Sciatic nerve (tissue), 2 donors: Measurements from ENCODE around the gene COG3. TPM values are rescaled to one million over a fixed set of nuclear protein-coding genes. Genes with fewer than 3 reads are reported as not detected.

Experiments
- ATAC-seq: fragments of 200-7000 bp; cut with Tn5 transposase; one replicate; pipeline ENCODE4 v1.9.1; 2020; ENCODE audit warnings: mild to moderate bottlenecking, moderate library complexity
- DNase-seq: peaks from one replicate; pipeline ENCODE4 v3.0.0-alpha.2; 2020; ENCODE audit warnings: low spot score
- intact Hi-C: fragments of 100-400 bp; cut with DNase I; formaldehyde crosslinking; loops from one replicate; pipeline ENCODE4 v1.14.2; 2022
- total RNA-seq: library from RNA; stranded (reverse); fragmentation: NEBNext Ultra II Directional; extraction: Animal tissue kit (Norgen Biotek cat#: 25700); gene quantifications from one replicate; pipeline ENCODE4 v1.2.1, GENCODE V29; 2021
- donor health status: DM: no; HTN: no; CAD: no.
- donor health status: DM: no; HTN: no; CAD: no.

Gene COG3
- total RNA-seq, 1 donor from 2014 or later: 34.4 TPM

- ATAC-seq (no peak), DNase-seq (no peak)
- intact Hi-C loops: no loop called here
These were observed 32.2 kb downstream of the COG3 start for GRCh38 chr13:45496942-45497341.

GRCh38 chr13:45500492-45501174 is 35.9 kb downstream of the COG3 start:
- ATAC-seq (peak; percentile 85), DNase-seq (no peak)
- intact Hi-C loops: no loop called here

DNA sequence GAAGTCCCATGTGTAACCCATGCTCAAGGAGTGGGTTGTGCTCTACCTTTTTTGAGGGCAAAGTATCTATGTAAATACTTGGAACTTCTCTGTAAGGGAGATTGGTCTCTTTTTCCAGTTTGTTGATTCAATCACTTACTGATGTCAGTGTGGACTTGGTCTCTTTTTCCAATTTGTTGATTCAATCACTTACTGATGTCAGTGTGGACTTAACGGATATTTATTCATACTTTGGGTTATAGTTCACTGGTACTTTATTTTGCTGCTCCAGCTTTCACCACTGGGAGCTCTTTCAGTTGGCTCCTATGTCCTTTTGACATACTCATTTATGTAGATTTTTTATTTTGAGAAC is 36.4 kb downstream of the COG3 start:
- ATAC-seq: peak; percentile 21
- DNase-seq: no peak
- intact Hi-C loops: no loop called here

- intact Hi-C loops: no loop called here
- ATAC-seq (no peak), DNase-seq (no peak)
These were observed 38.9 kb downstream of the COG3 start for GRCh38 chr13:45503658-45504057.

DNA sequence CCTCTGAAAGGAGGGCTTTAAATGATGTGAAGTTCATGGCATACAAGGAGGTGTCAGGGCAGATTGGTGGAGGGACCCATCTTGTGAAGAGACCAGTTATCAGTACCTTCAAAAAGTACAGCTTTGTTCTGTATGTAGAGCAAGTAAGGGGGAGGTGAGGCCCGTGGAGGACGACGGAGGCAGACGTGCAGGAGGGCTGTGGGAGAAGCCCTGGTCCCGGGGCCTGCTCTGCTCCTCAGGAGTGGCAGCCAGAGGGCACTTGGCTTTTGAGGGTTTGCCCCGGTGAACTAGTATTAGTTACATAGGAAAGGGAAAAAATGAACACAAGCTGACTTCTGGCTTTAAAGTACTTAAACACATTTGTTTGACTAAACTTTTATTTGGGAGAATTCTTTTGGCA is 42.1 kb downstream of the COG3 start:
- DNase-seq (no peak), ATAC-seq (no peak)
- intact Hi-C loops: no loop called here

DNA sequence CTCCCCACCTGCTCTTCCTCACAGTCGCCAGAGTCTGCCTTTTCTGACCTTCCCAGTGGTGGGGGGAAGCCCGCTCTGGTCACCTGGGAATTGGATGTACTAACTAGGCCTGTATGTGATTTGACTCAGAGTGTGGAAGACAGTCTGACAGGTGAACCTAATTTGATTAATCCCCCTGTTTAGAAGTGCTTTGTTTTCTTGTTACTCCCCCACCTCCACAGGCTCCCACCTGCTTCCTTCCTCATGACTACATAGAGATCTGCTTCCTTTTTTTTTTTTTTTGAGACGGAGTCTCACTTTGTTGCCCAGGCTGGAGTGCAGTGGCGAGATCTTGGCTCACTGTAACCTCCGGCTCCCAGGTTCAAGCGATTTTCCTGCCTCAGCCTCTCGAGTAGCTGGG is 44.0 kb downstream of the COG3 start:
- no peak for DNase-seq
- intact Hi-C loops: no loop called here
- no peak for ATAC-seq

DNA sequence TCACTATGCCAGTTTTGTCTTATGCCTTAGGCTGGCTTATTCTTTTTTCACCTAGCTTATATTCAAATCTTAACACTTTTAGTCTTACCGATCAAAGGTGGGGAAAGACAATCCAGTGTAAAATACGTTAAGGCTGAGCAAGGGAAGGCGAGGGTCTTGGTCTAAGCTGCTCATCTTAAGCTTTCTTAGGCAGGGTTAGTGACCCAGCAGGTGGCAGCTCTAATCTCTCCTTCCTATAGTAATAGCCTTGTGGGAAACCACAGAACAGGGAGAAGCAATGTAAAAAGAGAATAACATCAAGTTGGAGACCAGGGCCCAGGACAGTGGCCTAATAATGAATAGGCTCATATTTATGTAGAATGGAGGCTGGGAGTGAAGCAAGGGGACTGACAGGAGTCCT is 45.9 kb downstream of the COG3 start:
- no peak for ATAC-seq
- intact Hi-C loops: no loop called here
- no peak for DNase-seq

DNA sequence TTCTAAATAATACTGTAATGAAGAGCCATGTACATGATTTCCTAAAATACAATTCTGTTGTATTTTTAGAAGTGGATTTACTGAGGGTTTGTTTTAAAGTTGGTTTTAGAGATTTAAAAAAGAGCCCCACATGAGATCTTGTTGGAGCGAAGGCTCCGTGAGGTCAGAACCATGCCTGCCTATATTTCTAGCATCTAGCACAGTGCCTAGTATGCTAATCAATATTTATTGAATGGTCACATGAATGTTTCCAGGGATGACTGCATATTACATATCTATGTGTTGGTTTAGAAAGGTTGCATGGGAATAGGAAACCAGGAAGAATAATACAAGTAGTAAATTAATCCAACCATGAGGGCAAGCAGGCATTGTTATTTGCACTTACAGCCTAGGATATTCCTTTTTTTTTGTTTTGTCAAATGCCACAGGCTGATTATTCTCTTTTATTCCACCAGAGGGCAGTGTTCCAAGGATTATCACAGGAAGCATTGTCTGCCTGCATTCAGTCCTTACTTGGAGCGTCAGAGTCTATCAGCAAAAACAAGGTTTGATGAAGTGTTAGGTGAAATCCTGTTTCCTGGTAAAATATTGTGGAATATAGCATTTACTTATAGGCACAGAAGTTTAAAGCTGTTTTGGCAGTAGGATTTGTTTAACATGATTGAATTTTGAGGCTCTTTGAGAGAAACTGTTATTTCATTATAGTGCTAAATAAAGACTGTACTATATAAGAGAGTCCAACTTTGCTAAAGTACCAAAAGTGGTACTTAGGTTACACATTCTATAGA is 46.8 kb downstream of the COG3 start:
- DNase-seq: no peak
- intact Hi-C loops: no loop called here
- ATAC-seq: peak; percentile 79

DNA sequence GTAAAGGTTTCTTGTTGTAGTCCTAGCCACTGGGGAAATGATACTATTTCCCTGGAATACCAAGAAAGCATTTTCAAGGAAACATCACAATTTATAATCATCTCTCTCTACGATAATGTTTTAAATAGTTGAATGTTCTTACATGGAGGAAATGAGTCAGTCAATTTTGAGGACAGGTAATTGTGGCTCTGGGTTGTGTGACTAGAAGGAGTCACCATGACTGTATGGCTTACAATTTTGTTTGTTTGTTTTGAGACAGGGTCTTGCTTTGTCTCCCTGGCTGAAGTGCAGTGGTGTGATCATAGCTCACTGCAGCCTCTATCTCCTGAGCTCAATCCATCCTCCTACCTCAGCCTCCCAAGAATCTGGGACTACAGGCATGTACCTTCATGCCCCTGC is 47.4 kb downstream of the COG3 start:
- intact Hi-C loops: no loop called here
- DNase-seq: no peak
- no peak for ATAC-seq

- ATAC-seq: no peak
- intact Hi-C loops: no loop called here
- DNase-seq: no peak
These were observed 52.0 kb downstream of the COG3 start for GRCh38 chr13:45516757-45517156.

- no peak for DNase-seq
- intact Hi-C loops: no loop called here
- ATAC-seq: no peak
These were observed 53.9 kb downstream of the COG3 start for GRCh38 chr13:45518525-45519245.

DNA sequence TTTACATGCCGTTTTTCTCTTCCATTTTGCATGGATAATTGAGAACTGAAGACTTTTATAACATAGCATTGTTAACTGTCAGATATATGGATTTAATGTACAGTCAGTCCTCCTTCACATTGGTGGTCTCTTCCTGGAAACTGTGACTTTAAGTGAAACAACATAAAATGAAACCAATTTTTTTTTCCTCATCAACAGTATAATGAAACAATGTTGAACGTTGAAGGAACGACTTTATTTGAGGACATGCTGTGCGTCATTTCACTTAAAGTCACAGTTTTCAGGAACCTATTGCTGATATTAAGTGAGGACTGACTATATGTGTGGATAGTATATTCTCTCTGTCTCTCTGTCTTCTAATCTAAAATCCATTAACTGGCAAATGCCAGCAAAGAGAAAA is 54.8 kb downstream of the COG3 start:
- intact Hi-C loops: no loop called here
- no peak for ATAC-seq
- no peak for DNase-seq

GRCh38 chr13:45521297-45521696 is 56.6 kb downstream of the COG3 start:
- intact Hi-C loops: no loop called here
- ATAC-seq (peak; percentile 65), DNase-seq (no peak)

DNA sequence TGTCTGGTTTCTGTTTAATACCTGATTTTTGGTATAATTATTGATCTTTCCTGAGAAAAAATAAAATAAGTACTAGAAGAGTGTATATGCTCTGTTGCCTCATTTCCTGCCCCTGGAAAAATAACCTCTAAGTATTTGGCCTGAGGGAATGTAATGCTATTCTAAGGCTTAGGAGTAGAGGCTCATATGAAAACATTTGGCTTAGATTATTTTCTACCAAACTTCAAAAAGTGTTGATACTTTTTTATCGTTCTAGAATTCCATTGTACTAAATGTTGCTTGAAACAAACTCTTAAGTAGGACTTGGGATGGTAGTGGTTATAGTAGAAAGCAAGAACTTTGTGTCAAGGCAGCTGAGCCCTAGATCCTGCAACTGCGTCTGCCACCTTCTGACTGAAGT is 57.8 kb downstream of the COG3 start:
- no peak for ATAC-seq
- DNase-seq: no peak
- intact Hi-C loops: no loop called here

GRCh38 chr13:45527699-45528462 is 63.1 kb downstream of the COG3 start:
- DNase-seq (no peak), ATAC-seq (no peak)
- intact Hi-C loops: no loop called here

DNA sequence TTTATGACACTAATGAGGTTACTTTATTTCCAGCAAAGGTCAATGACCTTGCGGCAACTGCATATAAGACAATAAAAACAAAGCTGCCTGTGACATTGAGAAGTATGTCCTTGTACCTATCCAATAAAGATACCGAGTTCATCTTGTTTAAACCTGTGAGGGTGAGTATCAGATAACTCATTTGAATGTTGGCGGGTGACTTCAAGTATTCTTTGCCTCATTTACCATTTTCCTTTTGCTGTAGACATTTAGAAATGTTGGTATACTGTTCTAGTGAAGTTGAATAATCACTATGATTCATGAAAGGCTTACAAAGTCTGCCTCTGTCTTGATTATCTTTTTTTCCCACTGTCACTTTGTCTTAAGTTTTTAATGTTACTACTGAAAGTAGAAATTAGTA is 65.0 kb downstream of the COG3 start:
- no peak for ATAC-seq
- intact Hi-C loops: no loop called here
- no peak for DNase-seq

DNA sequence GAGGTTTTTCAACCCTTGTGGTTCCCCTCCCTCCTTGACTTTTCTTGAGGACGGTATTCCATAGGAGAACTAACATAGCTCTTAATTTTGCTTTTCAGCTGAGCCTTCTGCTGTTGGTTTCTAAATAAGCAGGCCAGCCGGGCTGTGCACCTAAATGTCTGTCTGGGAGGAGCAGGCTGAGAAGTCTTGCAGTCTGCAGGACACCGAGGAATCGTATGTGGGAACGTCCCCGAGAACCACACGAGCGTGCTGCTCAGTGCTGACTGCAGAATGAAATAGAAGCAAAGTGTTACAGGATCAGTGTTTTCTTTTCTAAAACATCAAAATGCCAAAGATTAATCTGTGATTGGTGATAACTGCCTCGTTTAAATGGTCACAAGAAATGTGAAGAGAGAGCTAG is 69.9 kb downstream of the COG3 start:
- DNase-seq (no peak), ATAC-seq (no peak)
- intact Hi-C loops: no loop called here

DNA sequence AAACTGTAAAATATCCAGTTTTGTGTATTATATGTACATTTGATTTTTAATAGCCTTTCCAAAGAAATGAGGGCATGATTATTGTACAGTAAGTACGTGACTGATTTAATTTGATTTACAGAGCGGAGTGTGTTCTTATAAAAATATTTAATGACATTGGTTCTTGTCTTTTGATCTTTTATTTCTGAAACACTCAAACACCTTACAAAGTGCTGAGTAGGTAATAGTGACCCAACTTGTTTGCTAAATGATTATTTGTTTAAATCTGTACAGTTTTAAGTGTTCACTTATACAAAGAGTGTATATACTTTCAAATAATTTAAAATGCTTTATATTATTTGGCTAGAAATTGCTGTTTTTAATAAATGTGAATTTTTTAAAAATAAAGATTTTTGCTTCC is 71.5 kb downstream of the COG3 start:
- no peak for ATAC-seq
- intact Hi-C loops: no loop called here

GRCh38 chr13:45537516-45537915 is 72.8 kb downstream of the COG3 start:
- DNase-seq (no peak), ATAC-seq (no peak)
- intact Hi-C loops: no loop called here

More for the DNA sequence above, 71.5 kb downstream of the COG3 start:
- DNase-seq: no peak

- ATAC-seq: no peak
- intact Hi-C loops: no loop called here
These were observed 73.6 kb downstream of the COG3 start for GRCh38 chr13:45538382-45538781.

More at GRCh38 chr13:45538382-45538781, 73.6 kb downstream of the COG3 start:
- no peak for DNase-seq
